Measurements from ENCODE around the gene ZNF607.

DNA sequence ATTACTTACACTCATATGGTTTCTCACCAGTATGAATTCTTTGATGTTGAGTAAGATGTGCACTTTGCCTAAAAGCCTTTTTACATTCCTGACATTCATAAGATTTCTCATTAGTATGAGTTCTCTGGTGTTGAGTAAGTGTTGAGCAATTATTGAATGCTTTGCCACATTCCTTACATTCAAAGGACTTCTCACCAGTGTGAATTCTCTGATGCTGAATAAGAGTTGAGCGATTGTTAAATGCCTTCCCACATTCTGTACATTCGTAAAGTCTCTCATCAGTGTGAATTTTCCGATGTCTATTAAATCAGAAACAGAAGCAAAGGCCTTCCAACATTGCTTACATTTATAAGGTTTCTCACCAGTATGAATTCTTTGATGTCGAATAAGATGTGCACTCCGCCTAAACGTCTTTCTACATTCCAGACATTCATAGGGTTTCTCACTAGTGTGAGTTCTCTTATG is 50.1 kb downstream of the ZNF607 start:
- TF ChIP-seq, protein P1, sequence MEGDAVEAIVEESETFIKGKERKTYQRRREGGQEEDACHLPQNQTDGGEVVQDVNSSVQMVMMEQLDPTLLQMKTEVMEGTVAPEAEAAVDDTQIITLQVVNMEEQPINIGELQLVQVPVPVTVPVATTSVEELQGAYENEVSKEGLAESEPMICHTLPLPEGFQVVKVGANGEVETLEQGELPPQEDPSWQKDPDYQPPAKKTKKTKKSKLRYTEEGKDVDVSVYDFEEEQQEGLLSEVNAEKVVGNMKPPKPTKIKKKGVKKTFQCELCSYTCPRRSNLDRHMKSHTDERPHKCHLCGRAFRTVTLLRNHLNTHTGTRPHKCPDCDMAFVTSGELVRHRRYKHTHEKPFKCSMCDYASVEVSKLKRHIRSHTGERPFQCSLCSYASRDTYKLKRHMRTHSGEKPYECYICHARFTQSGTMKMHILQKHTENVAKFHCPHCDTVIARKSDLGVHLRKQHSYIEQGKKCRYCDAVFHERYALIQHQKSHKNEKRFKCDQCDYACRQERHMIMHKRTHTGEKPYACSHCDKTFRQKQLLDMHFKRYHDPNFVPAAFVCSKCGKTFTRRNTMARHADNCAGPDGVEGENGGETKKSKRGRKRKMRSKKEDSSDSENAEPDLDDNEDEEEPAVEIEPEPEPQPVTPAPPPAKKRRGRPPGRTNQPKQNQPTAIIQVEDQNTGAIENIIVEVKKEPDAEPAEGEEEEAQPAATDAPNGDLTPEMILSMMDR (IDR thresholded peaks at IDR 0.05): no peak
- no peak for TF ChIP-seq POLR2A (IDR thresholded peaks at IDR 0.05)
